ENCODE measurements around the gene LYSMD2.

GRCh38 chr15:51760805-51761204 is 23.4 kb upstream of the LYSMD2 start:
- TF ChIP-seq CTCF (IDR thresholded peaks at IDR 0.05; ENCODE audit: poor library complexity, severe bottlenecking), result no peak
- no peak for TF ChIP-seq EZH2 (IDR thresholded peaks at IDR 0.05; ENCODE audit: borderline replicate concordance, insufficient read depth, low read length, poor library complexity, severe bottlenecking)
- TF ChIP-seq SMC3 (conservative IDR thresholded peaks at IDR 0.05; ENCODE audit: poor library complexity), result no peak
- TF ChIP-seq REST (IDR thresholded peaks at IDR 0.05; ENCODE audit: borderline replicate concordance), result no peak
- no peak for TF ChIP-seq RAD21 (conservative IDR thresholded peaks at IDR 0.05)
- no peak for TF ChIP-seq EP300 (conservative IDR thresholded peaks at IDR 0.05; ENCODE audit: poor library complexity, severe bottlenecking)
- TF ChIP-seq POLR2AphosphoS5 (IDR thresholded peaks at IDR 0.05), result no peak
- no peak for TF ChIP-seq MXI1 (conservative IDR thresholded peaks at IDR 0.05; ENCODE audit: poor library complexity, severe bottlenecking)
- TF ChIP-seq TAF1 (IDR thresholded peaks at IDR 0.05; ENCODE audit: low read depth), result no peak
